Ishikawa (cell line): ENCODE measurements around the gene GFRA1.

Experiments used
- CEBPB ChIP-seq: IDR thresholded peaks from 2 replicates; pipeline ENCODE4 v1.6.1; 2012
- CREB1 ChIP-seq: IDR thresholded peaks from 2 replicates; pipeline ENCODE4 v1.6.1; 2012; ENCODE audit warnings: low read depth
- EGR1 ChIP-seq: IDR thresholded peaks from 2 replicates; pipeline ENCODE4 v1.6.1; 2012
- EP300 ChIP-seq: IDR thresholded peaks from 2 replicates; pipeline ENCODE4 v1.6.1; 2012; ENCODE audit warnings: borderline replicate concordance
- FOXM1 ChIP-seq: IDR thresholded peaks from 2 replicates; pipeline ENCODE4 v1.6.1; 2012; ENCODE audit warnings: low read depth, borderline replicate concordance
- NFIC ChIP-seq: IDR thresholded peaks from 2 replicates; pipeline ENCODE4 v1.6.1; 2012
- RAD21 ChIP-seq: IDR thresholded peaks from 2 replicates; pipeline ENCODE4 v1.6.1; 2012; ENCODE audit warnings: low read depth
- TAF1 ChIP-seq: IDR thresholded peaks from 2 replicates; pipeline ENCODE4 v1.6.1; 2012; ENCODE audit warnings: low read depth, mild to moderate bottlenecking
- TCF12 ChIP-seq: IDR thresholded peaks from 2 replicates; pipeline ENCODE4 v1.6.1; 2012; ENCODE audit warnings: low read depth
- TEAD4 ChIP-seq: IDR thresholded peaks from 2 replicates; pipeline ENCODE4 v1.6.1; 2012
- YY1 ChIP-seq: IDR thresholded peaks from 2 replicates; pipeline ENCODE4 v1.6.1; 2012; ENCODE audit warnings: low read depth
- ZBTB7A ChIP-seq: IDR thresholded peaks from 2 replicates; pipeline ENCODE4 v1.6.1; 2012; ENCODE audit warnings: low read depth
- TF ChIP-seq, protein P1 (sequence below): IDR thresholded peaks from 2 replicates; pipeline ENCODE4 v1.6.1; 2012; ENCODE audit warnings: low read depth, mild to moderate bottlenecking
- TF ChIP-seq, protein P2 (sequence below): IDR thresholded peaks from 2 replicates; pipeline ENCODE4 v1.6.1; 2012
- TF ChIP-seq, protein P3 (sequence below): IDR thresholded peaks from 2 replicates; pipeline ENCODE4 v1.6.1; 2012

GFRA1 gene

GRCh38 chr10:116083226-116083762, 189.7 kb downstream of the GFRA1 start:
- TF ChIP-seq EGR1 (no peak), TEAD4 (no peak), TAF1 (no peak), YY1 (no peak), EP300 (no peak), CREB1 (no peak)
- TF ChIP-seq, protein P1, sequence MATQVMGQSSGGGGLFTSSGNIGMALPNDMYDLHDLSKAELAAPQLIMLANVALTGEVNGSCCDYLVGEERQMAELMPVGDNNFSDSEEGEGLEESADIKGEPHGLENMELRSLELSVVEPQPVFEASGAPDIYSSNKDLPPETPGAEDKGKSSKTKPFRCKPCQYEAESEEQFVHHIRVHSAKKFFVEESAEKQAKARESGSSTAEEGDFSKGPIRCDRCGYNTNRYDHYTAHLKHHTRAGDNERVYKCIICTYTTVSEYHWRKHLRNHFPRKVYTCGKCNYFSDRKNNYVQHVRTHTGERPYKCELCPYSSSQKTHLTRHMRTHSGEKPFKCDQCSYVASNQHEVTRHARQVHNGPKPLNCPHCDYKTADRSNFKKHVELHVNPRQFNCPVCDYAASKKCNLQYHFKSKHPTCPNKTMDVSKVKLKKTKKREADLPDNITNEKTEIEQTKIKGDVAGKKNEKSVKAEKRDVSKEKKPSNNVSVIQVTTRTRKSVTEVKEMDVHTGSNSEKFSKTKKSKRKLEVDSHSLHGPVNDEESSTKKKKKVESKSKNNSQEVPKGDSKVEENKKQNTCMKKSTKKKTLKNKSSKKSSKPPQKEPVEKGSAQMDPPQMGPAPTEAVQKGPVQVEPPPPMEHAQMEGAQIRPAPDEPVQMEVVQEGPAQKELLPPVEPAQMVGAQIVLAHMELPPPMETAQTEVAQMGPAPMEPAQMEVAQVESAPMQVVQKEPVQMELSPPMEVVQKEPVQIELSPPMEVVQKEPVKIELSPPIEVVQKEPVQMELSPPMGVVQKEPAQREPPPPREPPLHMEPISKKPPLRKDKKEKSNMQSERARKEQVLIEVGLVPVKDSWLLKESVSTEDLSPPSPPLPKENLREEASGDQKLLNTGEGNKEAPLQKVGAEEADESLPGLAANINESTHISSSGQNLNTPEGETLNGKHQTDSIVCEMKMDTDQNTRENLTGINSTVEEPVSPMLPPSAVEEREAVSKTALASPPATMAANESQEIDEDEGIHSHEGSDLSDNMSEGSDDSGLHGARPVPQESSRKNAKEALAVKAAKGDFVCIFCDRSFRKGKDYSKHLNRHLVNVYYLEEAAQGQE = no peak
- TF ChIP-seq, protein P2, sequence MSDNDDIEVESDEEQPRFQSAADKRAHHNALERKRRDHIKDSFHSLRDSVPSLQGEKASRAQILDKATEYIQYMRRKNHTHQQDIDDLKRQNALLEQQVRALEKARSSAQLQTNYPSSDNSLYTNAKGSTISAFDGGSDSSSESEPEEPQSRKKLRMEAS = no peak
- TF ChIP-seq, protein P3, sequence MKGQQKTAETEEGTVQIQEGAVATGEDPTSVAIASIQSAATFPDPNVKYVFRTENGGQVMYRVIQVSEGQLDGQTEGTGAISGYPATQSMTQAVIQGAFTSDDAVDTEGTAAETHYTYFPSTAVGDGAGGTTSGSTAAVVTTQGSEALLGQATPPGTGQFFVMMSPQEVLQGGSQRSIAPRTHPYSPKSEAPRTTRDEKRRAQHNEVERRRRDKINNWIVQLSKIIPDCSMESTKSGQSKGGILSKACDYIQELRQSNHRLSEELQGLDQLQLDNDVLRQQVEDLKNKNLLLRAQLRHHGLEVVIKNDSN = no peak

DNA sequence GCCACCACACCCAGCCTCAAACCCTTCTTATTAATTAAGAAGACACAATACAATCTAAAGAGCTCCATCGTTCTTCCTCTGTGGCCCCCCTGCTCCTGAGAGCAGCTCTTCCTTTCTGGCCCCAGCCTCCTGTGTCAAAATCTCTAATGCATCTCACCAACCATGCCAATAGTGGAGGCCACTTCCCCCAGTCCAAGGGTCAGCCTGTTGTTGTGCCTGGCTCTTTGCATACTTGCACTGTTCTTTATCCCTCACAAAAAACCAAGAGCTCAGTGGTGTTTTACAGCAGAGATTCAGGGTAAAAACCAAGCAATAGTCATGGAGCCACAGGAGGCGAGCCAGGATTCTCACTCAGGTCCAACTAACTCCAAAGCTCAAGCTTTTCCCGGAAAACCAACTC, 190.2 kb downstream of the GFRA1 start:
- no peak for TF ChIP-seq YY1

- TF ChIP-seq EGR1 (no peak), TAF1 (no peak), TEAD4 (no peak), ZBTB7A (no peak), RAD21 (no peak), CREB1 (no peak), YY1 (no peak), EP300 (no peak), FOXM1 (no peak), TCF12 (no peak), CEBPB (no peak), NFIC (no peak)
- TF ChIP-seq, protein P3 = no peak
- TF ChIP-seq, protein P1 = no peak
- TF ChIP-seq, protein P2 = no peak
These were observed 190.8 kb downstream of the GFRA1 start for GRCh38 chr10:116082206-116082605.

GRCh38 chr10:116080553-116080952, 192.5 kb downstream of the GFRA1 start:
- TF ChIP-seq EP300 (no peak), NFIC (no peak), RAD21 (no peak), EGR1 (no peak), CREB1 (no peak), CEBPB (no peak), ZBTB7A (no peak), TEAD4 (no peak), YY1 (no peak), FOXM1 (no peak)
- TF ChIP-seq, protein P1 = no peak

DNA sequence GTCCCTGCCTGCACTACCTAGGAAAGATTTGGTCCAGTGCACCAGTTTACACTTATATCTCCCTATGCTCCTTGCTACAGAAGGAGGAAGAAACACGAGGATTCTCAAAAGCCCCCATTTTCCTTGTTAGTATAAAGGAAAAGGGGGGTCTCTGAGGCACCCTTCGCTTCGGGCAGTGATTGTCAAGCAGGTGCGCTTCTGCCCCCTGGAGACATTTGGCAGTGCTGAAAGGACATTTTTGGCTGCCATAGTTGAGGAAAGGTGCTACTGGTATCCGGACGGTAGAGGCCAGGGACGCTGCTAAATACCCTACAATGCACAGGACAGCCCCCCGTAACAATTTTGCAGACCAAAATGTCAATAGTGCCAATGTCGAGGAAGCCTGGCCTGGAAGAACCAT, 193.7 kb downstream of the GFRA1 start:
- TF ChIP-seq, protein P3 = no peak
- TF ChIP-seq TAF1 (no peak), CEBPB (no peak), FOXM1 (no peak), ZBTB7A (no peak), CREB1 (no peak)
- TF ChIP-seq, protein P2 = no peak
